Measurements from ENCODE around the gene MUC3A.

DNA sequence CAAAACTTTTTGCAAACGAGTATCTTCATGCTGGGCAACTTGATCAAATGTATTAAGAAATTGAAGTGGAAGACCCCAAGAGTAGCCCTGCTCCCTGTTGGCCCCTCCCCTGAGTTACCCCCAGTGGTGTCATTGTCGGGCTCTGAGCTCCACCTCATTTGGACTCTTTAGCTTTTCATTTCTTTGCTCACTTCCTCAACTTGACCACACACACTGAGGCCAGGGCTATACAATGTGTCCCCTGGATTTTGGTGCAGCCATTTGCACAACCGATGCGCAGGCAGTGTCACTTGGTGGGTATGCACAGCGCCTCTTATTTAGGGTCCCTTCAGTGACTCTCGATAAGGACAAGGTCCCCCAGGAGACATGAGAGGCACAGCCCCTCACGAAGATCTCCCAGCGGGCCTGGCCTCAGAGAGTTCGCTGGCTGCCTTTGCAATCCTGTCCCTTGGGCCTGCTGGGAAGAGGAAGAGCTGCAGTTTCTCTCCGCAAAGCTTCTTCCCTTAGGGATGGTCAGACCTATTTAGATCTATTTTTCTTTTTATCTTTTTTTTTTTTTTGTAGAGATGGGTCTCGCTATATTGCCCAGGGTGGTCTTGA is 2.5 kb upstream of the MUC3A start:
- TF ChIP-seq, protein P1, sequence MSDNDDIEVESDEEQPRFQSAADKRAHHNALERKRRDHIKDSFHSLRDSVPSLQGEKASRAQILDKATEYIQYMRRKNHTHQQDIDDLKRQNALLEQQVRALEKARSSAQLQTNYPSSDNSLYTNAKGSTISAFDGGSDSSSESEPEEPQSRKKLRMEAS (IDR thresholded peaks at IDR 0.05; ENCODE audit: low read depth, low read length): no peak
- TF ChIP-seq POLR2A (IDR thresholded peaks at IDR 0.05; ENCODE audit: extremely low read depth, insufficient read length): no peak
- TF ChIP-seq, protein P2, sequence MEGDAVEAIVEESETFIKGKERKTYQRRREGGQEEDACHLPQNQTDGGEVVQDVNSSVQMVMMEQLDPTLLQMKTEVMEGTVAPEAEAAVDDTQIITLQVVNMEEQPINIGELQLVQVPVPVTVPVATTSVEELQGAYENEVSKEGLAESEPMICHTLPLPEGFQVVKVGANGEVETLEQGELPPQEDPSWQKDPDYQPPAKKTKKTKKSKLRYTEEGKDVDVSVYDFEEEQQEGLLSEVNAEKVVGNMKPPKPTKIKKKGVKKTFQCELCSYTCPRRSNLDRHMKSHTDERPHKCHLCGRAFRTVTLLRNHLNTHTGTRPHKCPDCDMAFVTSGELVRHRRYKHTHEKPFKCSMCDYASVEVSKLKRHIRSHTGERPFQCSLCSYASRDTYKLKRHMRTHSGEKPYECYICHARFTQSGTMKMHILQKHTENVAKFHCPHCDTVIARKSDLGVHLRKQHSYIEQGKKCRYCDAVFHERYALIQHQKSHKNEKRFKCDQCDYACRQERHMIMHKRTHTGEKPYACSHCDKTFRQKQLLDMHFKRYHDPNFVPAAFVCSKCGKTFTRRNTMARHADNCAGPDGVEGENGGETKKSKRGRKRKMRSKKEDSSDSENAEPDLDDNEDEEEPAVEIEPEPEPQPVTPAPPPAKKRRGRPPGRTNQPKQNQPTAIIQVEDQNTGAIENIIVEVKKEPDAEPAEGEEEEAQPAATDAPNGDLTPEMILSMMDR (IDR thresholded peaks at IDR 0.05; ENCODE audit: low read depth, low read length): no peak
- TF ChIP-seq MYC (IDR thresholded peaks at IDR 0.05; ENCODE audit: low read depth, low read length): no peak

Measured in NB4 (cell line).